ENCODE results near the gene CCDC200.

- TF ChIP-seq RNF2 (conservative IDR thresholded peaks at IDR 0.05; ENCODE audit: low read depth) = no peak
- no peak for TF ChIP-seq RAD21 (CRISPR knock-in tag; IDR thresholded peaks at IDR 0.05)
- TF ChIP-seq MYC (CRISPR knock-in tag; IDR thresholded peaks at IDR 0.05; ENCODE audit: borderline replicate concordance) = no peak
- no peak for TF ChIP-seq FOXA1 (IDR thresholded peaks at IDR 0.05)
- no peak for TF ChIP-seq FOXA1 (CRISPR knock-in tag; IDR thresholded peaks at IDR 0.05)
- no peak for TF ChIP-seq ONECUT2 (CRISPR knock-in tag; IDR thresholded peaks at IDR 0.05)
- TF ChIP-seq POLR2A (IDR thresholded peaks at IDR 0.05; ENCODE audit: insufficient read depth in 1 of 2, low read depth in 2 of 2, low read length in 2 of 2) = no peak
- no peak for TF ChIP-seq ZBTB43 (CRISPR knock-in tag; conservative IDR thresholded peaks at IDR 0.05)
- TF ChIP-seq KDM3A (CRISPR knock-in tag; IDR thresholded peaks at IDR 0.05; ENCODE audit: low read depth) = no peak
- TF ChIP-seq ZBED4 (CRISPR knock-in tag; IDR thresholded peaks at IDR 0.05; ENCODE audit: borderline replicate concordance) = no peak
- TF ChIP-seq FOXM1 (CRISPR knock-in tag; IDR thresholded peaks at IDR 0.05) = no peak
- no peak for TF ChIP-seq ZNF274 (CRISPR knock-in tag; IDR thresholded peaks at IDR 0.05)
- no peak for TF ChIP-seq ZBTB26 (CRISPR knock-in tag; IDR thresholded peaks at IDR 0.05; ENCODE audit: borderline replicate concordance)
- no peak for TF ChIP-seq ZNF343 (CRISPR knock-in tag; IDR thresholded peaks at IDR 0.05)
- TF ChIP-seq SYNCRIP (IDR thresholded peaks at IDR 0.05; ENCODE audit: insufficient read depth, low read depth, low read length) = no peak
Observed at GRCh38 chr17:43199633-43200032, 28.8 kb downstream of the CCDC200 start.

Data from HepG2 (cell line).